Esophagus muscularis mucosa (tissue), 4 donors: ENCODE measurements around the gene CARF. TPM values are rescaled to one million over a fixed set of nuclear protein-coding genes. Genes with fewer than 3 reads are reported as not detected.
"Not testable (repeated sequence)": the region's sequence is repeated elsewhere in the genome, so short reads cannot be mapped to it uniquely, and the experiment has no call there.

Experiments
- DNase-seq: peaks from one replicate; pipeline ENCODE4 v3.0.0-alpha.2; 2017; ENCODE audit errors: extremely low spot score
- H3K27ac ChIP-seq, 4 donors: fragments of 200-600 bp; sonication (generic); replicated peaks in 1 of 4; 1 replicate in 3 of 4; 2 replicates in 1 of 4; pipeline ENCODE4 v1.5.1; 2016 to 2019; ENCODE audit warnings: mild to moderate bottlenecking in 1 of 4
- H3K27me3 ChIP-seq, 4 donors: fragments of 200-600 bp; sonication (generic); one replicate each; pipeline versions ENCODE4 v1.5.1 to v1.6.0; 2016 to 2019
- H3K36me3 ChIP-seq, 4 donors: fragments of 200-600 bp; sonication (generic); one replicate each; pipeline ENCODE4 v1.5.1; 2016 to 2019
- H3K4me1 ChIP-seq, 4 donors: fragments of 200-600 bp; sonication (generic); one replicate each; pipeline ENCODE4 v1.5.1; 2016 to 2019
- H3K4me3 ChIP-seq, 4 donors: fragments of 200-600 bp; sonication (generic); 1 replicate in 2 of 4; 2 replicates in 2 of 4; pipeline ENCODE4 v1.5.1; 2016 to 2019; ENCODE audit warnings: mild to moderate bottlenecking in 4 of 4, moderate library complexity in 1 of 4
- H3K9me3 ChIP-seq, 4 donors: fragments of 200-600 bp; sonication (generic); 1 replicate in 3 of 4; 2 replicates in 1 of 4; pipeline ENCODE4 v1.5.1; 2016 to 2019
- EP300 ChIP-seq: sonication (generic); formaldehyde crosslinking; IDR thresholded peaks from one replicate; pipeline ENCODE4 v1.6.1; 2017; ENCODE audit warnings: antibody characterized with exemption
- POLR2A ChIP-seq: fragments of 450-650 bp; IDR thresholded peaks from one replicate; pipeline ENCODE4 v1.6.1; 2017; ENCODE audit warnings: antibody characterized with exemption, moderate library complexity, mild to moderate bottlenecking, low read depth
- POLR2AphosphoS5 ChIP-seq, 2 donors: sonication (generic); formaldehyde crosslinking; IDR thresholded peaks; one replicate each; pipeline ENCODE4 v1.6.1; 2017; ENCODE audit warnings: antibody characterized with exemption in 2 of 2
- WGBS: methylation state at CpG from one replicate; pipeline ENCODE4 v1.1.5; 2018; 5-methylcytosine and 5-hydroxymethylcytosine counted together
- intact Hi-C: fragments of 100-400 bp; cut with DNase I; formaldehyde crosslinking; loops from one replicate; pipeline ENCODE4 v1.15.1; 2023
- total RNA-seq, 4 donors: library from RNA; depleted of rRNA; stranded (reverse); fragments of >200 nt; gene quantifications; one replicate each; pipeline versions ENCODE4 v1.1.0 to v1.2.1, GENCODE V29; 2016
- TF ChIP-seq, protein P1 (sequence below), 3 experiments: fragments of 200-600 bp in 2 of 3; fragments of 450-650 bp in 1 of 3; sonication (generic) in 2 of 3; IDR thresholded peaks; one replicate each; pipeline ENCODE4 v1.5.1; 2017 to 2019; ENCODE audit warnings: antibody characterized with exemption in 3 of 3, mild to moderate bottlenecking in 2 of 3, moderate library complexity in 1 of 3

CARF gene
- total RNA-seq, 4 donors from 2014 or later, result 8.0 to 16.6 (median 12.8) TPM

DNA sequence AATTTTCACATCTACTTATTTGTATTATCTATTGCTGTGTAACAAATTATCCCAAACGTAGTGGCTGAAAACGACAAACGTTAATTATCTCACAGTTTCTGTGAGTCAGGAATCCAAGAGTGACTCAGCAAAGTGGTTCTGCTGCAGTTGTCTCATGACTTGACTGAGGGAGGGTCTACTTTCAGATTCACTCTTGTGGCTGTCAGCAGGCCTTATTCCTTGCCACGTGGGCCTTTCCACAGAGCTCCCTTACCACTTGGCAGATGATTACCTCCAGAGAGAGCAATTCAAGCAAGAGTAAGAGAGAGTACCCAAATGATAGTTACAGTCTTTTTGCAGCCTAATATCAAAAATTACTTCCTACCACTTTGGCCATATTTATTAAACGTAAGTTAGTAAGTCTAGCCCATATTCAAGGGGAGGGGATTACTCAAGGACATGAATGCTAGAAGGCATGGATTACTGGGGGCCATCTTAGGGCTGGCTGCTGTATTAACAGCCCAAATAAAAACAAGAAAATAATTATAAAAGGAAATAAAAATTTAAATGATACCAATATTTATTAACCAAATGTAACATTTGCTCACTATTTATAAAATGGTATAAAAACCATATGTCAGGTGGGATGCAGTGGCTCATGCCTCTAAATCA lies 53.9 kb downstream of the CARF start:
- H3K27ac ChIP-seq, result no peak overlapping the region
- WGBS, result 64% methylated on average over 5 of the region's 5 CpGs

DNA sequence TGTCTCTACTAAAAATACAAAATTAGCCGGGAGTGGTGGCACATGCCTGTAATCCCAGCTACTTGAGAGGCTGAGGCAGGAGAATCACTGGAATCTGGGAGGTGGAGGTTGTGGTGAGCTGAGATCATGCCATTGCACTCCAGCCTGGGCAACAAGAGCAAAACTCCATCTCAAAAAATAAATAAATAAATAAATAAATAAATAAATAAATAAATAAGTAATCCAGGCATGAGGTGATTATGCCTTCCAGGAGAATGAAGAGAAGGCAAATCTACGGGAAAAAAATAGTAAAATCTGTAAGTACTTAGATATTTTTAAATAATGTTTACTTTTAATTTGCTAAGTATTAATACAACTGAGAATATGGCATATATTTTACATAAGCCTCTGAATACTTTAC lies 57.3 kb downstream of the CARF start:
- H3K36me3 ChIP-seq, result peaks cover 4 to 37% (median 12%) of the 10 kb centered on the region in 4 donors
- WGBS, result 47% methylated on average over 2 of the region's 2 CpGs
- H3K27me3 ChIP-seq, H3K27ac ChIP-seq, H3K9me3 ChIP-seq, intact Hi-C loops, DNase-seq, H3K4me1 ChIP-seq, H3K4me3 ChIP-seq: not testable (repeated sequence)

More for the DNA sequence above, 53.9 kb downstream of the CARF start:
- DNase-seq, result no peak
- intact Hi-C loops, result no loop called here
- Histone ChIP-seq H3K36me3 (peaks cover 0 to 26% (median 3%) of the 10 kb centered on the region in 4 donors), H3K27me3 (no peaks in the 10 kb centered on the region), H3K9me3 (no peaks in the 10 kb centered on the region), H3K4me3 (no peak overlapping the region), H3K4me1 (no peaks in the 10 kb centered on the region)
- no peak for TF ChIP-seq EP300
- TF ChIP-seq POLR2A, result no peak
- TF ChIP-seq POLR2AphosphoS5 (IDR thresholded peaks at IDR 0.05), result no peak
- TF ChIP-seq, protein P1, sequence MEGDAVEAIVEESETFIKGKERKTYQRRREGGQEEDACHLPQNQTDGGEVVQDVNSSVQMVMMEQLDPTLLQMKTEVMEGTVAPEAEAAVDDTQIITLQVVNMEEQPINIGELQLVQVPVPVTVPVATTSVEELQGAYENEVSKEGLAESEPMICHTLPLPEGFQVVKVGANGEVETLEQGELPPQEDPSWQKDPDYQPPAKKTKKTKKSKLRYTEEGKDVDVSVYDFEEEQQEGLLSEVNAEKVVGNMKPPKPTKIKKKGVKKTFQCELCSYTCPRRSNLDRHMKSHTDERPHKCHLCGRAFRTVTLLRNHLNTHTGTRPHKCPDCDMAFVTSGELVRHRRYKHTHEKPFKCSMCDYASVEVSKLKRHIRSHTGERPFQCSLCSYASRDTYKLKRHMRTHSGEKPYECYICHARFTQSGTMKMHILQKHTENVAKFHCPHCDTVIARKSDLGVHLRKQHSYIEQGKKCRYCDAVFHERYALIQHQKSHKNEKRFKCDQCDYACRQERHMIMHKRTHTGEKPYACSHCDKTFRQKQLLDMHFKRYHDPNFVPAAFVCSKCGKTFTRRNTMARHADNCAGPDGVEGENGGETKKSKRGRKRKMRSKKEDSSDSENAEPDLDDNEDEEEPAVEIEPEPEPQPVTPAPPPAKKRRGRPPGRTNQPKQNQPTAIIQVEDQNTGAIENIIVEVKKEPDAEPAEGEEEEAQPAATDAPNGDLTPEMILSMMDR (IDR thresholded peaks at IDR 0.05), result no peak

DNA sequence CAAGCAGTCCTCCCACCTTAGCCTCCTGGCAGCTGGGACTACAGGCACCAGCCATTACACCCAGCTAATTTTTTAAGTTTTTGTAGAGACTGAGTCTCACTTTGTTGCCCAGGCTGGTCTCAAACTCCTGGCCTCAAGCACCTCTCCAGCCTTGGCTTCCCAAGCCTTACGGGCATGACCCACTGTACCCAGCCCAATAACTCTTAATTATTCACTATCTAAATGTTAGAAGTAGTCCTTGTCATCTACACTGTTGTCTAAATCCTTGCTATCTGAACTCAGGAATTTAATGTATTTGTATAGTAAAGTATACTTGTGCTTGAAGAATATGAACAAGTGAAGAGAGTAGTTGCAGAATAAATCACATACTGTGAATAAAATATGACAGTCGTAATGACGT lies 64.7 kb downstream of the CARF start:
- Histone ChIP-seq H3K27me3 (no peaks in the 10 kb centered on the region), H3K4me3 (no peak overlapping the region), H3K9me3 (no peaks in the 10 kb centered on the region), H3K36me3 (peaks cover 8 to 88% (median 26%) of the 10 kb centered on the region in 4 donors), H3K4me1 (no peaks in the 10 kb centered on the region), H3K27ac (no peak overlapping the region)
- no peak for TF ChIP-seq EP300
- TF ChIP-seq POLR2A, result no peak
- no peak for DNase-seq
- 93% methylated on average over 3 of the region's 3 CpGs for WGBS
- intact Hi-C loops, result no loop called here

DNA sequence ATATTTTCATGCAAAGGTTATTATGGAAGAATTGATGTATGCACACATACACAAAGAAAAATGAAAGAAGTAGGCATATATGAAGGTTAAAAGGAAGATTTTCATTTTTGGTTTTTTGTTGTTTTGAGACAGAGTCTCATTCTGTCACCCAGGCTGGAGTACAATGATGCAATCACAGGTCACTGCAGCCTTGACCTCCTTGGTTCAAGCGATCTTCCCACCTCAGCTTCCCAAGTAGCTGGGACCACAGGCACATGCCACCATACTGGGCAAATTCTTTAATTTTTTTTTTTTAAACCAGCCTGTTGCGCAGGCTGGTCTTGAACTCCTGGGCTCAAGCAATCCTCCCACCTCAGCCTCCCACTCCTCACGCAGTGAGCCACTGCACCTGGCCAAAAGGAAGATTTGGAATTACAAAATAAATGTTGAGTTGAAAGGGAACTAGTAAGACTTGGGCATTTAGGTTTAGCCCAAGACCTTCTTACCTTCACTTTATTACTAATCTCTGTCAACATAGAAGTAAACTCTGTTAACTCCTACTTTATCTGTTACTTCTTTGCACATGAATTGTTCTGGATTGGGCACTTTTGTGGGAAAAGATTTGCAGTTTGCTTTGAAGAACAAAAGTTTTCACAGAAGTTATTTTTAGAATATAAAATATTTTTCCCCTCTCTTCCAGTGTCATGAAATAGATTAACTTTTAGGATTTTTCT lies 70.9 kb downstream of the CARF start:
- H3K27me3 ChIP-seq, result no peaks in the 10 kb centered on the region
- H3K4me3 ChIP-seq, result no peak overlapping the region
- H3K36me3 ChIP-seq, result peaks cover 0 to 58% (median 14%) of the 10 kb centered on the region in 4 donors
- no peak overlapping the region for H3K27ac ChIP-seq
- intact Hi-C loops, result no loop called here
- no peaks in the 10 kb centered on the region for H3K4me1 ChIP-seq
- 92% methylated on average over 3 of the region's 3 CpGs for WGBS
- no peak for DNase-seq
- no peaks in the 10 kb centered on the region for H3K9me3 ChIP-seq
- TF ChIP-seq EP300, result no peak
- TF ChIP-seq, protein P1 (IDR thresholded peaks at IDR 0.05), result no peak
- no peak for TF ChIP-seq POLR2AphosphoS5 (IDR thresholded peaks at IDR 0.05)
- TF ChIP-seq POLR2A, result no peak

DNA sequence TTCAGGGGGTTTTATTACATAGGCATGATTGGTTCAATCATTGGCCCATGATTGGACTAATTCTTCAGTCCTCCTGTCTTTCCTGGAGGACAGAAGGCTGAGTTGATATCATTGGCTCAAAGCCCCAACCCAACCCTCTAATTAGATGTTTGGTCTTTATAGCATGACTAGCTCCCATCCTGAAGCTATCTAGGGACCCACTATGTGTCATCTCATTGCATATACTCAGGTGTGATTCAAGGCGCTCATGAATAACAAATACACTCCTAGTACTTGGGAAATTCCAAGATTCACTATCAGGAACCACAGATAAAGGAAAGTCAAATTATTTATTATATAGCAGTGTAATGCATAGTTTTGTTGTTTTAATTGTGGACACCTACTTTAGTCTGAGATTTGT lies 77.7 kb downstream of the CARF start:
- no peaks in the 10 kb centered on the region for H3K4me1 ChIP-seq
- no peak overlapping the region for H3K27ac ChIP-seq
- peaks cover 0 to 3% (median 0%) of the 10 kb centered on the region in 4 donors for H3K36me3 ChIP-seq
- intact Hi-C loops, result no loop called here
- no peak for TF ChIP-seq EP300
- TF ChIP-seq, protein P1 (IDR thresholded peaks at IDR 0.05), result no peak
- no peak for TF ChIP-seq POLR2AphosphoS5 (IDR thresholded peaks at IDR 0.05)
- no peak for TF ChIP-seq POLR2A
- H3K4me3 ChIP-seq, result no peak overlapping the region
- no peaks in the 10 kb centered on the region for H3K27me3 ChIP-seq
- no peaks in the 10 kb centered on the region for H3K9me3 ChIP-seq
- no peak for DNase-seq
- 100% methylated on average over 1 of the region's 1 CpG for WGBS
